Activated CD4-positive, alpha-beta T cell treated with anti-CD3 and anti-CD28 coated beads, Interleukin-2, amount 10 ng/mL, durations not matched to agents 24 days and 14 days (primary cell): ENCODE measurements around the gene TAL1. TPM values are rescaled to one million over a fixed set of nuclear protein-coding genes. Genes with fewer than 3 reads are reported as not detected.
"Not testable (repeated sequence)": the region's sequence is repeated elsewhere in the genome, so short reads cannot be mapped to it uniquely, and the experiment has no call there.

Experiments used
- DNase-seq: peaks from one replicate; pipeline ENCODE4 v3.0.0; 2022
- H3K27ac Mint-ChIP-seq: one replicate; pipeline ENCODE4 v1.8.0; 2022; ENCODE audit warnings: mild to moderate bottlenecking, mixed read lengths
- H3K27me3 Mint-ChIP-seq: one replicate; pipeline ENCODE4 v1.8.0; 2022; ENCODE audit warnings: mixed read lengths
- H3K36me3 Mint-ChIP-seq: one replicate; pipeline ENCODE4 v1.8.0; 2022; ENCODE audit warnings: low read depth, mild to moderate bottlenecking, mixed read lengths
- H3K4me1 Mint-ChIP-seq: one replicate; pipeline ENCODE4 v1.8.0; 2021; ENCODE audit warnings: mixed read lengths
- H3K4me3 Mint-ChIP-seq: one replicate; pipeline ENCODE4 v1.8.0; 2022; ENCODE audit warnings: mild to moderate bottlenecking, moderate library complexity, mixed read lengths
- H3K9me3 Mint-ChIP-seq: one replicate; pipeline ENCODE4 v1.8.0; 2021; ENCODE audit warnings: mixed read lengths
- intact Hi-C: fragments of 100-400 bp; cut with micrococcal nuclease; formaldehyde crosslinking; loops from one replicate; pipeline ENCODE4 v1.15.1; 2023
- total RNA-seq: library from RNA; stranded (reverse); gene quantifications from 2 replicates; pipeline ENCODE4 v1.2.3, GENCODE V29; 2022

The TAL1 gene
- total RNA-seq, 1 donor from 2014 or later: not detected

- Mint-ChIP-seq H3K27me3 (peaks cover 3% of the 10 kb centered on the region), H3K4me1 (peaks cover 2% of the 10 kb centered on the region), H3K27ac (no peak overlapping the region), H3K9me3 (no peaks in the 10 kb centered on the region), H3K4me3 (no peak overlapping the region), H3K36me3 (no peaks in the 10 kb centered on the region)
- intact Hi-C loops: no loop called here
- DNase-seq: no peak
Measured at GRCh38 chr1:47212636-47213229, 19.3 kb downstream of the TAL1 start.

GRCh38 chr1:47211796-47212269, 20.2 kb downstream of the TAL1 start:
- no peak overlapping the region for H3K27ac Mint-ChIP-seq
- H3K4me3 Mint-ChIP-seq: no peak overlapping the region
- intact Hi-C loops: no loop called here
- no peaks in the 10 kb centered on the region for H3K9me3 Mint-ChIP-seq
- peaks cover 3% of the 10 kb centered on the region for H3K27me3 Mint-ChIP-seq
- peaks cover 2% of the 10 kb centered on the region for H3K4me1 Mint-ChIP-seq
- DNase-seq: no peak
- no peaks in the 10 kb centered on the region for H3K36me3 Mint-ChIP-seq

GRCh38 chr1:47210666-47211065, 21.4 kb downstream of the TAL1 start:
- no peak overlapping the region for H3K4me3 Mint-ChIP-seq
- intact Hi-C loops: no loop called here
- peaks cover 2% of the 10 kb centered on the region for H3K4me1 Mint-ChIP-seq
- H3K9me3 Mint-ChIP-seq: no peaks in the 10 kb centered on the region
- DNase-seq: no peak
- no peaks in the 10 kb centered on the region for H3K36me3 Mint-ChIP-seq
- no peak overlapping the region for H3K27ac Mint-ChIP-seq
- peaks cover 6% of the 10 kb centered on the region for H3K27me3 Mint-ChIP-seq

- Mint-ChIP-seq H3K27me3 (peaks cover 8% of the 10 kb centered on the region), H3K9me3 (no peaks in the 10 kb centered on the region), H3K4me3 (no peak overlapping the region), H3K4me1 (peaks cover 2% of the 10 kb centered on the region), H3K36me3 (no peaks in the 10 kb centered on the region), H3K27ac (no peak overlapping the region)
- intact Hi-C loops: no loop called here
- no peak for DNase-seq
Measured at GRCh38 chr1:47209725-47210325, 22.2 kb downstream of the TAL1 start.

- intact Hi-C loops: no loop called here
- Mint-ChIP-seq H3K27me3 (peaks cover 14% of the 10 kb centered on the region), H3K9me3 (no peaks in the 10 kb centered on the region), H3K4me3 (no peak overlapping the region), H3K4me1 (peaks cover 2% of the 10 kb centered on the region), H3K27ac (no peak overlapping the region), H3K36me3 (no peaks in the 10 kb centered on the region)
- DNase-seq: no peak
Measured at GRCh38 chr1:47209091-47209490, 22.9 kb downstream of the TAL1 start.

- no peak for DNase-seq
- intact Hi-C loops: no loop called here
- H3K9me3 Mint-ChIP-seq: no peaks in the 10 kb centered on the region
- peaks cover 20% of the 10 kb centered on the region for H3K27me3 Mint-ChIP-seq
- H3K27ac Mint-ChIP-seq: no peak overlapping the region
- H3K4me1 Mint-ChIP-seq: peaks cover 2% of the 10 kb centered on the region
- no peak overlapping the region for H3K4me3 Mint-ChIP-seq
- no peaks in the 10 kb centered on the region for H3K36me3 Mint-ChIP-seq
Measured at GRCh38 chr1:47208374-47208850, 23.6 kb downstream of the TAL1 start.

GRCh38 chr1:47207803-47208373, 24.1 kb downstream of the TAL1 start:
- Mint-ChIP-seq H3K27ac (no peak overlapping the region), H3K4me3 (no peak overlapping the region), H3K9me3 (no peaks in the 10 kb centered on the region), H3K4me1 (peaks cover 2% of the 10 kb centered on the region), H3K27me3 (peaks cover 24% of the 10 kb centered on the region), H3K36me3 (no peaks in the 10 kb centered on the region)
- DNase-seq: no peak
- intact Hi-C loops: no loop called here

- no peak for DNase-seq
- Mint-ChIP-seq H3K4me1 (no peaks in the 10 kb centered on the region), H3K27ac (no peak overlapping the region), H3K27me3 (peaks cover 30% of the 10 kb centered on the region), H3K4me3 (no peak overlapping the region), H3K36me3 (no peaks in the 10 kb centered on the region), H3K9me3 (no peaks in the 10 kb centered on the region)
- intact Hi-C loops: no loop called here
Measured at GRCh38 chr1:47205918-47206317, 26.1 kb downstream of the TAL1 start.

GRCh38 chr1:47203504-47203903, 28.5 kb downstream of the TAL1 start:
- H3K9me3 Mint-ChIP-seq, H3K4me1 Mint-ChIP-seq, DNase-seq, H3K36me3 Mint-ChIP-seq, H3K27ac Mint-ChIP-seq, intact Hi-C loops, H3K4me3 Mint-ChIP-seq: not testable (repeated sequence)
- peaks cover 42% of the 10 kb centered on the region for H3K27me3 Mint-ChIP-seq

GRCh38 chr1:47201179-47201578, 30.8 kb downstream of the TAL1 start:
- no peaks in the 10 kb centered on the region for H3K4me1 Mint-ChIP-seq
- no peaks in the 10 kb centered on the region for H3K36me3 Mint-ChIP-seq
- H3K27ac Mint-ChIP-seq: no peak overlapping the region
- no peak overlapping the region for H3K4me3 Mint-ChIP-seq
- peaks cover 44% of the 10 kb centered on the region for H3K27me3 Mint-ChIP-seq
- no peak for DNase-seq
- H3K9me3 Mint-ChIP-seq: no peaks in the 10 kb centered on the region
- intact Hi-C loops: no loop called here

- Mint-ChIP-seq H3K36me3 (no peaks in the 10 kb centered on the region), H3K27ac (no peak overlapping the region), H3K9me3 (no peaks in the 10 kb centered on the region), H3K4me1 (no peaks in the 10 kb centered on the region), H3K27me3 (peaks cover 29% of the 10 kb centered on the region), H3K4me3 (no peak overlapping the region)
- intact Hi-C loops: no loop called here
- no peak for DNase-seq
Measured at GRCh38 chr1:47198214-47198613, 33.8 kb downstream of the TAL1 start.

- DNase-seq: no peak
- Mint-ChIP-seq H3K27ac (no peak overlapping the region), H3K36me3 (no peaks in the 10 kb centered on the region), H3K4me1 (peaks cover 3% of the 10 kb centered on the region), H3K27me3 (peaks cover 30% of the 10 kb centered on the region), H3K4me3 (no peak overlapping the region), H3K9me3 (no peaks in the 10 kb centered on the region)
- intact Hi-C loops: no loop called here
Measured at GRCh38 chr1:47196622-47197021, 35.4 kb downstream of the TAL1 start.

GRCh38 chr1:47195981-47196380, 36.0 kb downstream of the TAL1 start:
- intact Hi-C loops, H3K4me3 Mint-ChIP-seq, DNase-seq, H3K36me3 Mint-ChIP-seq, H3K27ac Mint-ChIP-seq, H3K4me1 Mint-ChIP-seq, H3K9me3 Mint-ChIP-seq: not testable (repeated sequence)
- peaks cover 26% of the 10 kb centered on the region for H3K27me3 Mint-ChIP-seq

- peaks cover 3% of the 10 kb centered on the region for H3K4me1 Mint-ChIP-seq
- no peak for DNase-seq
- intact Hi-C loops: no loop called here
- no peaks in the 10 kb centered on the region for H3K36me3 Mint-ChIP-seq
- H3K4me3 Mint-ChIP-seq: no peak overlapping the region
- H3K9me3 Mint-ChIP-seq: no peaks in the 10 kb centered on the region
- H3K27me3 Mint-ChIP-seq: peaks cover 17% of the 10 kb centered on the region
- no peak overlapping the region for H3K27ac Mint-ChIP-seq
Measured at GRCh38 chr1:47194311-47194710, 37.7 kb downstream of the TAL1 start.
